H9 (cell line): Measurements from ENCODE around the gene NYAP1. TPM values are rescaled to one million over a fixed set of nuclear protein-coding genes. Genes with fewer than 3 reads are reported as not detected.

Experiments
- DNase-seq: peaks from one replicate; pipeline ENCODE4 v3.0.0-alpha.2; 2017
- H2AFZ ChIP-seq: one replicate; pipeline ENCODE4 v1.6.1; 2013; ENCODE audit warnings: mild to moderate bottlenecking, low read length, control low read depth, moderate library complexity
- H2AK5ac ChIP-seq: 2 replicates; pipeline ENCODE4 v1.6.1; 2013; ENCODE audit warnings: low read length, control low read depth, mixed read lengths; ENCODE audit not compliant: insufficient read length
- H2BK120ac ChIP-seq: one replicate; pipeline ENCODE4 v1.6.1; 2013; ENCODE audit warnings: low read depth, mild to moderate bottlenecking, low read length, control low read depth, inconsistent platforms; ENCODE audit not compliant: poor library complexity, severe bottlenecking
- H2BK12ac ChIP-seq: 2 replicates; pipeline ENCODE4 v1.6.1; 2013; ENCODE audit warnings: low read length, control low read depth, mixed read lengths, low read depth; ENCODE audit not compliant: insufficient read length
- H2BK15ac ChIP-seq: 2 replicates; pipeline ENCODE4 v1.6.1; 2013; ENCODE audit warnings: low read depth, low read length, control low read depth
- H2BK20ac ChIP-seq: one replicate; pipeline ENCODE4 v1.6.1; 2013; ENCODE audit warnings: low read depth, mild to moderate bottlenecking, low read length, control low read depth, inconsistent platforms; ENCODE audit not compliant: poor library complexity, severe bottlenecking
- H2BK5ac ChIP-seq: 2 replicates; pipeline ENCODE4 v1.6.1; 2013; ENCODE audit warnings: low read length, control low read depth, mixed read lengths; ENCODE audit not compliant: insufficient read length
- H3K14ac ChIP-seq: 2 replicates; pipeline ENCODE4 v1.6.1; 2013; ENCODE audit warnings: low read length, control low read depth; ENCODE audit not compliant: insufficient read depth
- H3K18ac ChIP-seq: 2 replicates; pipeline ENCODE4 v1.6.1; 2013; ENCODE audit warnings: low read depth, mild to moderate bottlenecking, mixed read lengths, low read length, control low read depth; ENCODE audit not compliant: insufficient read length
- H3K23ac ChIP-seq: 2 replicates; pipeline ENCODE4 v1.6.1; 2013; ENCODE audit warnings: low read length, control low read depth, mixed read lengths, low read depth; ENCODE audit not compliant: insufficient read length
- H3K23me2 ChIP-seq: 2 replicates; pipeline ENCODE4 v1.6.1; 2013; ENCODE audit warnings: low read depth, mild to moderate bottlenecking, mixed read lengths, low read length, control low read depth; ENCODE audit not compliant: insufficient read length, poor library complexity, severe bottlenecking
- H3K27ac ChIP-seq: 2 replicates; pipeline ENCODE4 v1.5.1; 2013; ENCODE audit warnings: low read length, control low read depth, mixed read lengths, low read depth; ENCODE audit not compliant: insufficient read length
- H3K27me3 ChIP-seq: 2 replicates; pipeline ENCODE4 v1.6.1; 2013; ENCODE audit warnings: low read length, control low read depth, inconsistent platforms; ENCODE audit not compliant: insufficient read depth
- H3K4ac ChIP-seq: 2 replicates; pipeline ENCODE4 v1.6.1; 2013; ENCODE audit warnings: low read depth, mild to moderate bottlenecking, control low read depth, inconsistent platforms, low read length, moderate library complexity
- H3K4me1 ChIP-seq: 2 replicates; pipeline ENCODE4 v1.6.1; 2013; ENCODE audit warnings: low read length, control low read depth, inconsistent platforms; ENCODE audit not compliant: insufficient read depth
- H3K4me2 ChIP-seq: 2 replicates; pipeline ENCODE4 v1.6.1; 2013; ENCODE audit warnings: low read length, control low read depth, mixed read lengths; ENCODE audit not compliant: insufficient read length, insufficient read depth
- H3K56ac ChIP-seq: 2 replicates; pipeline ENCODE4 v1.6.1; 2013; ENCODE audit warnings: low read depth, mild to moderate bottlenecking, mixed read lengths, low read length, control low read depth; ENCODE audit not compliant: insufficient read length
- H3K79me1 ChIP-seq: 2 replicates; pipeline ENCODE4 v1.6.1; 2013; ENCODE audit warnings: low read depth, mild to moderate bottlenecking, moderate library complexity, low read length, control low read depth, inconsistent platforms; ENCODE audit not compliant: insufficient read depth, poor library complexity, severe bottlenecking
- H3K79me2 ChIP-seq: 2 replicates; pipeline ENCODE4 v1.6.1; 2013; ENCODE audit warnings: low read length, control low read depth, inconsistent platforms; ENCODE audit not compliant: insufficient read depth
- H3K9ac ChIP-seq: 2 replicates; pipeline ENCODE4 v1.6.1; 2013; ENCODE audit warnings: low read length, control low read depth, mixed read lengths; ENCODE audit not compliant: insufficient read length; ENCODE audit errors: extremely low read depth
- H3K9me3 ChIP-seq: one replicate; pipeline ENCODE4 v1.6.1; 2013; ENCODE audit warnings: low read depth, low read length, inconsistent platforms; ENCODE audit not compliant: control insufficient read depth
- H3T11ph ChIP-seq: one replicate; pipeline ENCODE4 v1.6.1; 2013; ENCODE audit warnings: mild to moderate bottlenecking, low read length, control low read depth, inconsistent platforms
- H4K20me1 ChIP-seq: one replicate; pipeline ENCODE4 v1.6.1; 2013; ENCODE audit not compliant: control insufficient read depth, insufficient read length, insufficient read depth
- H4K5ac ChIP-seq: 2 replicates; pipeline ENCODE4 v1.6.1; 2013; ENCODE audit warnings: low read depth, mild to moderate bottlenecking, mixed read lengths, low read length, control low read depth; ENCODE audit not compliant: insufficient read length
- H4K8ac ChIP-seq: replicated peaks from 2 replicates; pipeline ENCODE4 v1.6.1; 2013; ENCODE audit warnings: low read length, control low read depth, mixed read lengths, low read depth; ENCODE audit not compliant: insufficient read length
- H4K91ac ChIP-seq: 2 replicates; pipeline ENCODE4 v1.6.1; 2013; ENCODE audit warnings: low read depth, mild to moderate bottlenecking, moderate library complexity, mixed read lengths, low read length, control low read depth; ENCODE audit not compliant: insufficient read length
- H3K27ac Mint-ChIP-seq, 3 experiments: 2 replicates in 2 of 3; 3 replicates in 1 of 3; pipeline ENCODE4 v1.8.0; 2020 to 2021; ENCODE audit warnings: mixed read lengths in 3 of 3, mild to moderate bottlenecking in 1 of 3, moderate library complexity in 1 of 3
- H3K27me3 Mint-ChIP-seq: 2 replicates; pipeline ENCODE4 v1.8.0; 2021; ENCODE audit warnings: low read depth, mild to moderate bottlenecking, moderate library complexity, mixed read lengths
- H3K36me3 Mint-ChIP-seq, 3 experiments: 2 replicates in 2 of 3; 3 replicates in 1 of 3; pipeline ENCODE4 v1.8.0; 2020 to 2021; ENCODE audit warnings: low read depth in 3 of 3, mixed read lengths in 3 of 3; ENCODE audit not compliant: insufficient read depth in 1 of 3
- H3K4me1 Mint-ChIP-seq, 2 experiments: 2 replicates each; pipeline ENCODE4 v1.8.0; 2020; ENCODE audit warnings: mixed read lengths in 2 of 2
- H3K4me3 Mint-ChIP-seq, 2 experiments: 2 replicates in 1 of 2; 3 replicates in 1 of 2; pipeline ENCODE4 v1.8.0; 2020 to 2021; ENCODE audit warnings: mild to moderate bottlenecking in 2 of 2, mixed read lengths in 2 of 2, moderate library complexity in 1 of 2
- H3K9me3 Mint-ChIP-seq, 2 experiments: 2 replicates in 1 of 2; 3 replicates in 1 of 2; pipeline ENCODE4 v1.8.0; 2020; ENCODE audit warnings: mild to moderate bottlenecking in 2 of 2, mixed read lengths in 2 of 2, moderate library complexity in 1 of 2
- WGBS: extraction: QIAGEN DNeasy Blood & Tissue Kit; methylation state at CpG from one replicate; pipeline ENCODE4 v1.1.7; 2013; ENCODE audit warnings: missing lambda C conversion rate, low lambda C conversion rate, mixed read lengths; ENCODE audit not compliant: insufficient read length; ENCODE audit errors: extremely low coverage; 5-methylcytosine and 5-hydroxymethylcytosine counted together
- total RNA-seq: library from RNA; stranded (reverse); gene quantifications from 2 replicates; pipeline ENCODE4 v1.2.1, GENCODE V29; 2021
- TF ChIP-seq, protein P1 (sequence below): fragments of 200-600 bp; sonication (generic); conservative IDR thresholded peaks from 3 replicates; pipeline ENCODE4 v1.8.0; 2021; ENCODE audit warnings: antibody characterized with exemption, mild to moderate bottlenecking

Gene NYAP1
- total RNA-seq, 1 experiment from 2014 or later, result 3.2 TPM

DNA sequence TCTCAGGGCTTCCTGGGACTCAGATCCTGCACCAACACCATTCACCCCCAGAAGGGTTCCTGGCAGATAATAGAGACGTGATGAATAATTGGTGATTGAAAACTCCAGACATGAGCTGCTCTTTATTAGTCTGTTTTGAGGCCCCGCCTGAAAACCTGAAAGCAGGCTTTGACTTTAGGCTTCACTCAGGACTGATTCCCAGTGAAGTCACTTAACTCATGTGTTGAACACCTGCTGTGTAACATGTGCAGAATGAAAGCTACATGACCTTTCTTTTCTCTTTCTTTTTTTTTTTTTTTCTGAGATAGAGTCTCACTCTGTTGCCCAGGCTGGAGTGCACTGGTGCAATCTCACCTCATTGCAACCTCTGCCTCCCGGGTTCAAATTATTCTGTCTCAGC lies 28.5 kb upstream of the NYAP1 start:
- no peak overlapping the region for H3K4me3 Mint-ChIP-seq

More for the DNA sequence above, 28.5 kb upstream of the NYAP1 start:
- no peak overlapping the region for H4K8ac ChIP-seq
- no peaks in the 10 kb centered on the region for H4K20me1 ChIP-seq
- H3K18ac ChIP-seq, result no peak overlapping the region
- H3K27me3 Mint-ChIP-seq, result peaks cover 3% of the 10 kb centered on the region
- H3K36me3 Mint-ChIP-seq, result no peaks in the 10 kb centered on the region; a peak in 1 of 7 replicates
- no peak overlapping the region for H2BK12ac ChIP-seq
- no CpG with 5 or more reads among the region's 3 CpGs for WGBS
- no peak overlapping the region for H2BK20ac ChIP-seq
- H3K9me3 ChIP-seq, result no peaks in the 10 kb centered on the region
- no peak overlapping the region for H3K4me2 ChIP-seq
- no peak overlapping the region for H2BK15ac ChIP-seq
- H3K14ac ChIP-seq, result no peak overlapping the region
- no peak for DNase-seq
- H2BK5ac ChIP-seq, result no peak overlapping the region
- H2AK5ac ChIP-seq, result no peak overlapping the region
- H3K23me2 ChIP-seq, result no peaks in the 10 kb centered on the region
- no peak overlapping the region for H4K91ac ChIP-seq
- no peak overlapping the region for H3K4ac ChIP-seq
- TF ChIP-seq, protein P1, sequence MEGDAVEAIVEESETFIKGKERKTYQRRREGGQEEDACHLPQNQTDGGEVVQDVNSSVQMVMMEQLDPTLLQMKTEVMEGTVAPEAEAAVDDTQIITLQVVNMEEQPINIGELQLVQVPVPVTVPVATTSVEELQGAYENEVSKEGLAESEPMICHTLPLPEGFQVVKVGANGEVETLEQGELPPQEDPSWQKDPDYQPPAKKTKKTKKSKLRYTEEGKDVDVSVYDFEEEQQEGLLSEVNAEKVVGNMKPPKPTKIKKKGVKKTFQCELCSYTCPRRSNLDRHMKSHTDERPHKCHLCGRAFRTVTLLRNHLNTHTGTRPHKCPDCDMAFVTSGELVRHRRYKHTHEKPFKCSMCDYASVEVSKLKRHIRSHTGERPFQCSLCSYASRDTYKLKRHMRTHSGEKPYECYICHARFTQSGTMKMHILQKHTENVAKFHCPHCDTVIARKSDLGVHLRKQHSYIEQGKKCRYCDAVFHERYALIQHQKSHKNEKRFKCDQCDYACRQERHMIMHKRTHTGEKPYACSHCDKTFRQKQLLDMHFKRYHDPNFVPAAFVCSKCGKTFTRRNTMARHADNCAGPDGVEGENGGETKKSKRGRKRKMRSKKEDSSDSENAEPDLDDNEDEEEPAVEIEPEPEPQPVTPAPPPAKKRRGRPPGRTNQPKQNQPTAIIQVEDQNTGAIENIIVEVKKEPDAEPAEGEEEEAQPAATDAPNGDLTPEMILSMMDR, result no peak
- no peaks in the 10 kb centered on the region for H3K79me1 ChIP-seq
- no peaks in the 10 kb centered on the region for H3K79me2 ChIP-seq
- H2AFZ ChIP-seq, result no peak overlapping the region
- no peaks in the 10 kb centered on the region for H3K4me1 ChIP-seq
- H3K56ac ChIP-seq, result no peak overlapping the region
- H3K9me3 Mint-ChIP-seq, result no peaks in the 10 kb centered on the region; a peak in 1 of 5 replicates
- H3K4me1 Mint-ChIP-seq, result peaks cover 7 to 16% of the 10 kb centered on the region in 2 experiments
- H3K27me3 ChIP-seq, result no peaks in the 10 kb centered on the region
- H3K9ac ChIP-seq, result no peak overlapping the region
- H3T11ph ChIP-seq, result no peak overlapping the region
- H3K23ac ChIP-seq, result no peak overlapping the region
- H3K27ac Mint-ChIP-seq, result no peak overlapping the region
- H4K5ac ChIP-seq, result no peak overlapping the region
- no peak overlapping the region for H3K27ac ChIP-seq
- H2BK120ac ChIP-seq, result no peak overlapping the region
